ENCODE results near the gene MAML2. TPM values are rescaled to one million over a fixed set of nuclear protein-coding genes. Genes with fewer than 3 reads are reported as not detected.
A peak's percentile ranks its signal among the peaks of the same experiment; 100 is the strongest.

The MAML2 gene
- total and polyA plus RNA-seq, 2 of the 13 experiments (the other 11 are each of a cell fraction or from before 2014, with no cell fraction given): 2.3 to 25.9 TPM

DNA sequence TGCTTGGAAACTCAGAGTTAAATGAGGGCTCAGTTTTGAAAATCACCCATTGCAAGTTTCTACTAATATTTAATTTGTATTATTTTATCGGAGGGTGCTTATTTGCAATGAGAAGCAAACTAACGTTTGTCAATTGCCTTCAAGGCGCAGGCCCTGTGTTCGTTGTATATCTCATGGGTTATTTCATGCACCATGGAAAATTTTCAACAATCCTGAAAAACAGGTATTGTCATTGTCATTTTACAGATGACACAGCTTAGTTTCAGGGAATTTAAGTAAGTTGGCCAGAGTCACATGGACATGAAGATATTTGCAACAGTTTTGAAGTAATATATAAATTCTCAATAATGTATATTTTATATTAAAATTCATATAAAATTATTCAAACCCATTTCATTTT, 261.4 kb downstream of the MAML2 start:
- Histone ChIP-seq H3K9ac (ENCODE audit: insufficient read depth, low read depth, low read length) (no peak overlapping the region), H3K36me3 (replicated peaks in 1 of 2; ENCODE audit: control insufficient read depth in 1 of 2, insufficient read depth in 2 of 2, low read length in 2 of 2) (peaks cover 10 to 11% of the 10 kb centered on the region in 2 experiments; a peak in 4 of 5 replicates), H3K4me1 (ENCODE audit: insufficient read depth, low read length) (peaks cover 34% of the 10 kb centered on the region), H4K20me1 (ENCODE audit: insufficient read depth, low read length) (no peaks in the 10 kb centered on the region), H3K4me2 (ENCODE audit: low read depth, low read length) (peak overlapping the region; percentile 54; the same call in 1 of the 2 replicates), H3K9me3 (ENCODE audit: low read length) (no peaks in the 10 kb centered on the region), H3K27me3 (ENCODE audit: control insufficient read depth in 1 of 2, insufficient read depth in 2 of 2, low read length in 2 of 2) (no peaks in the 10 kb centered on the region), H3K79me2 (ENCODE audit: insufficient read depth, low read length) (no peaks in the 10 kb centered on the region), H3K27ac (ENCODE audit: extremely low read length, insufficient read depth, low read length) (peak overlapping the region; percentile 72), H3K4me3 (replicated peaks in 1 of 3; ENCODE audit: insufficient read depth in 1 of 3, low read depth in 2 of 3, low read length in 3 of 3) (no peak overlapping the region), H2AFZ (ENCODE audit: low read length) (no peak overlapping the region)
- TF ChIP-seq EED (CRISPR knock-in tag; IDR thresholded peaks at IDR 0.05) (no peak), GABPB1 (CRISPR knock-in tag; IDR thresholded peaks at IDR 0.05) (no peak), KLF9 (CRISPR knock-in tag; IDR thresholded peaks at IDR 0.05; ENCODE audit: low read depth) (no peak), CCAR2 (optimal IDR thresholded peaks at IDR 0.05; ENCODE audit: low read depth, low read length) (no peak)
- TF ChIP-seq, protein P1, sequence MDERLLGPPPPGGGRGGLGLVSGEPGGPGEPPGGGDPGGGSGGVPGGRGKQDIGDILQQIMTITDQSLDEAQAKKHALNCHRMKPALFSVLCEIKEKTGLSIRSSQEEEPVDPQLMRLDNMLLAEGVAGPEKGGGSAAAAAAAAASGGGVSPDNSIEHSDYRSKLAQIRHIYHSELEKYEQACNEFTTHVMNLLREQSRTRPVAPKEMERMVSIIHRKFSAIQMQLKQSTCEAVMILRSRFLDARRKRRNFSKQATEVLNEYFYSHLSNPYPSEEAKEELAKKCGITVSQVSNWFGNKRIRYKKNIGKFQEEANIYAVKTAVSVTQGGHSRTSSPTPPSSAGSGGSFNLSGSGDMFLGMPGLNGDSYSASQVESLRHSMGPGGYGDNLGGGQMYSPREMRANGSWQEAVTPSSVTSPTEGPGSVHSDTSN (CRISPR knock-in tag; IDR thresholded peaks at IDR 0.05): no peak
- ATAC-seq (no peak), FAIRE-seq (no peak), DNase-seq (ENCODE audit: low spot score) (no peak)
- ChIA-PET POLR2A (no interaction called here), CTCF (ENCODE audit: low intra/inter-chr PET ratio, low total read pairs) (no interaction called here)
- no TSS peak for BruUV-seq (replicated peaks)
- WGBS (ENCODE audit: low lambda C conversion rate): 72% methylated on average over 4 of the region's 4 CpGs
- intact Hi-C loops (cut with micrococcal nuclease; ENCODE audit: unreplicated experiment): no loop called here
- in situ Hi-C loops (cut with HindIII; ENCODE audit: extremely low pct_ligation_motif_present, low pct_unique_long_range_greater_than_20kb): no loop called here

DNA sequence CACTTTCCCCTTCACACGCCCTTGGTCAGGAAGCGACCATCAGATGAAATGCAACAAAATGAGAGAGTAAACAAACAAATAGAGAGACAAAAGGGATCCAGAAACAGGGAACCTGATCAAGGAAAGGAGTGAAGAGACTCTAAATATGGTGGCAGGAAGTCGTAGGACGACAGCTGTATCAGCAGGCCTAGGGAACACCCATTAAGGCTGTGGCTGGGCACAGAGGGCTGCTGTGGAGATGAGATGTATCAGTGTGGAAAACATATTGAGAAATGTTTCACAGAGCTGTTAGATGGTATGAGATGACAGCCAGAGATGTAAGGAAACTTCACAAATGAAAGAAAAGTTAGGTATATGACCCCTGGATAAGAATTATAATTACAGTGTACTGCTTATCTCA, 263.3 kb downstream of the MAML2 start:
- in situ Hi-C loops (cut with HindIII; ENCODE audit: extremely low pct_ligation_motif_present, low pct_unique_long_range_greater_than_20kb) (no loop called here), intact Hi-C loops (cut with micrococcal nuclease; ENCODE audit: unreplicated experiment) (no loop called here)
- DNase-seq (ENCODE audit: low spot score) (no peak), ATAC-seq (no peak), FAIRE-seq (no peak)
- POLR2A ChIA-PET: no interaction called here
- 98% methylated on average over 4 of the region's 4 CpGs for WGBS (ENCODE audit: low lambda C conversion rate)
- Histone ChIP-seq H3K9ac (ENCODE audit: insufficient read depth, low read depth, low read length) (no peak overlapping the region), H3K27ac (ENCODE audit: extremely low read length, insufficient read depth, low read length) (no peak overlapping the region), H2AFZ (ENCODE audit: low read length) (no peak overlapping the region), H3K9me3 (ENCODE audit: low read length) (no peaks in the 10 kb centered on the region), H3K36me3 (replicated peaks in 1 of 2; ENCODE audit: control insufficient read depth in 1 of 2, insufficient read depth in 2 of 2, low read length in 2 of 2) (peaks cover 12 to 14% of the 10 kb centered on the region in 2 experiments; a peak in 4 of 5 replicates), H3K4me2 (ENCODE audit: low read depth, low read length) (no peak overlapping the region), H3K4me3 (replicated peaks in 1 of 3; ENCODE audit: insufficient read depth in 1 of 3, low read depth in 2 of 3, low read length in 3 of 3) (no peak overlapping the region), H3K4me1 (ENCODE audit: insufficient read depth, low read length) (peaks cover 34% of the 10 kb centered on the region), H3K79me2 (ENCODE audit: insufficient read depth, low read length) (no peaks in the 10 kb centered on the region), H3K27me3 (ENCODE audit: control insufficient read depth in 1 of 2, insufficient read depth in 2 of 2, low read length in 2 of 2) (no peaks in the 10 kb centered on the region), H4K20me1 (ENCODE audit: insufficient read depth, low read length) (no peaks in the 10 kb centered on the region)
- BruUV-seq (replicated peaks): no TSS peak
- CTCF ChIA-PET (ENCODE audit: low intra/inter-chr PET ratio, low total read pairs): no interaction called here
- TF ChIP-seq, protein P2, sequence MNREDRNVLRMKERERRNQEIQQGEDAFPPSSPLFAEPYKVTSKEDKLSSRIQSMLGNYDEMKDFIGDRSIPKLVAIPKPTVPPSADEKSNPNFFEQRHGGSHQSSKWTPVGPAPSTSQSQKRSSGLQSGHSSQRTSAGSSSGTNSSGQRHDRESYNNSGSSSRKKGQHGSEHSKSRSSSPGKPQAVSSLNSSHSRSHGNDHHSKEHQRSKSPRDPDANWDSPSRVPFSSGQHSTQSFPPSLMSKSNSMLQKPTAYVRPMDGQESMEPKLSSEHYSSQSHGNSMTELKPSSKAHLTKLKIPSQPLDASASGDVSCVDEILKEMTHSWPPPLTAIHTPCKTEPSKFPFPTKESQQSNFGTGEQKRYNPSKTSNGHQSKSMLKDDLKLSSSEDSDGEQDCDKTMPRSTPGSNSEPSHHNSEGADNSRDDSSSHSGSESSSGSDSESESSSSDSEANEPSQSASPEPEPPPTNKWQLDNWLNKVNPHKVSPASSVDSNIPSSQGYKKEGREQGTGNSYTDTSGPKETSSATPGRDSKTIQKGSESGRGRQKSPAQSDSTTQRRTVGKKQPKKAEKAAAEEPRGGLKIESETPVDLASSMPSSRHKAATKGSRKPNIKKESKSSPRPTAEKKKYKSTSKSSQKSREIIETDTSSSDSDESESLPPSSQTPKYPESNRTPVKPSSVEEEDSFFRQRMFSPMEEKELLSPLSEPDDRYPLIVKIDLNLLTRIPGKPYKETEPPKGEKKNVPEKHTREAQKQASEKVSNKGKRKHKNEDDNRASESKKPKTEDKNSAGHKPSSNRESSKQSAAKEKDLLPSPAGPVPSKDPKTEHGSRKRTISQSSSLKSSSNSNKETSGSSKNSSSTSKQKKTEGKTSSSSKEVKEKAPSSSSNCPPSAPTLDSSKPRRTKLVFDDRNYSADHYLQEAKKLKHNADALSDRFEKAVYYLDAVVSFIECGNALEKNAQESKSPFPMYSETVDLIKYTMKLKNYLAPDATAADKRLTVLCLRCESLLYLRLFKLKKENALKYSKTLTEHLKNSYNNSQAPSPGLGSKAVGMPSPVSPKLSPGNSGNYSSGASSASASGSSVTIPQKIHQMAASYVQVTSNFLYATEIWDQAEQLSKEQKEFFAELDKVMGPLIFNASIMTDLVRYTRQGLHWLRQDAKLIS (CRISPR knock-in tag; IDR thresholded peaks at IDR 0.05): no peak
- TF ChIP-seq ZSCAN21 (CRISPR knock-in tag; IDR thresholded peaks at IDR 0.05; ENCODE audit: borderline replicate concordance): no peak
- no peak for TF ChIP-seq ZFP1 (CRISPR knock-in tag; IDR thresholded peaks at IDR 0.05)
- TF ChIP-seq THAP11 (CRISPR knock-in tag; IDR thresholded peaks at IDR 0.05): no peak
- TF ChIP-seq, protein P3, sequence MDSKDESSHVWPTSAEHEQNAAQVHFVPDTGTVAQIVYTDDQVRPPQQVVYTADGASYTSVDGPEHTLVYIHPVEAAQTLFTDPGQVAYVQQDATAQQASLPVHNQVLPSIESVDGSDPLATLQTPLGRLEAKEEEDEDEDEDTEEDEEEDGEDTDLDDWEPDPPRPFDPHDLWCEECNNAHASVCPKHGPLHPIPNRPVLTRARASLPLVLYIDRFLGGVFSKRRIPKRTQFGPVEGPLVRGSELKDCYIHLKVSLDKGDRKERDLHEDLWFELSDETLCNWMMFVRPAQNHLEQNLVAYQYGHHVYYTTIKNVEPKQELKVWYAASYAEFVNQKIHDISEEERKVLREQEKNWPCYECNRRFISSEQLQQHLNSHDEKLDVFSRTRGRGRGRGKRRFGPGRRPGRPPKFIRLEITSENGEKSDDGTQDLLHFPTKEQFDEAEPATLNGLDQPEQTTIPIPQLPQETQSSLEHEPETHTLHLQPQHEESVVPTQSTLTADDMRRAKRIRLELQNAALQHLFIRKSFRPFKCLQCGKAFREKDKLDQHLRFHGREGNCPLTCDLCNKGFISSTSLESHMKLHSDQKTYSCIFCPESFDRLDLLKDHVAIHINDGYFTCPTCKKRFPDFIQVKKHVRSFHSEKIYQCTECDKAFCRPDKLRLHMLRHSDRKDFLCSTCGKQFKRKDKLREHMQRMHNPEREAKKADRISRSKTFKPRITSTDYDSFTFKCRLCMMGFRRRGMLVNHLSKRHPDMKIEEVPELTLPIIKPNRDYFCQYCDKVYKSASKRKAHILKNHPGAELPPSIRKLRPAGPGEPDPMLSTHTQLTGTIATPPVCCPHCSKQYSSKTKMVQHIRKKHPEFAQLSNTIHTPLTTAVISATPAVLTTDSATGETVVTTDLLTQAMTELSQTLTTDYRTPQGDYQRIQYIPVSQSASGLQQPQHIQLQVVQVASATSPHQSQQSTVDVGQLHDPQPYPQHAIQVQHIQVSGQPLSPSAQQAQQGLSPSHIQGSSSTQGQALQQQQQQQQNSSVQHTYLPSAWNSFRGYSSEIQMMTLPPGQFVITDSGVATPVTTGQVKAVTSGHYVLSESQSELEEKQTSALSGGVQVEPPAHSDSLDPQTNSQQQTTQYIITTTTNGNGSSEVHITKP (CRISPR knock-in tag; IDR thresholded peaks at IDR 0.05; ENCODE audit: low read depth): no peak
- TF ChIP-seq XRCC5 (optimal IDR thresholded peaks at IDR 0.05; ENCODE audit: low read length): no peak
